GM12872 (cell line): ENCODE measurements around the gene LRRC8B.

ENCODE experiments used
- TF ChIP-seq, protein P1 (sequence below): IDR thresholded peaks from 3 replicates; pipeline ENCODE4 v1.5.1; 2011; ENCODE audit warnings: low read depth, mild to moderate bottlenecking, low read length, moderate library complexity; ENCODE audit not compliant: insufficient read depth

The LRRC8B gene

DNA sequence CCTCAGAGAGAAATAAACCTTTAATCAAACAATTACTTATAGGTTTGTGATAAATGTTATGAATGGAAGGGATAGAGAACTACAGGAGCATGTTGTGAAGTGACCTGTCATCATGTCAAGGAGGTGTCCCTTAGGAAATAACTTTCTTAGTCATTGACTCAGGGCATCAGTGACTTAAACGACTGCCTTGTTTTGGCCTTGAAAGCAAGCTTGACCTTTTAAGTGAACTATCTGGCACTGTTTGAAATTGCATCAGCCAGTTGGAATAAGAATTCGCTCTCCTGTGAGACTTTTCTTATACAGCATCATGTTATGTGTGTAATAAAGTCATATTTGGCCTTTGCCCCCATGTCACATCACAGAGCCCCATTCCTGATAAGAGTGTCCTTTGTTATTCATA is 30.9 kb downstream of the LRRC8B start:
- TF ChIP-seq, protein P1, sequence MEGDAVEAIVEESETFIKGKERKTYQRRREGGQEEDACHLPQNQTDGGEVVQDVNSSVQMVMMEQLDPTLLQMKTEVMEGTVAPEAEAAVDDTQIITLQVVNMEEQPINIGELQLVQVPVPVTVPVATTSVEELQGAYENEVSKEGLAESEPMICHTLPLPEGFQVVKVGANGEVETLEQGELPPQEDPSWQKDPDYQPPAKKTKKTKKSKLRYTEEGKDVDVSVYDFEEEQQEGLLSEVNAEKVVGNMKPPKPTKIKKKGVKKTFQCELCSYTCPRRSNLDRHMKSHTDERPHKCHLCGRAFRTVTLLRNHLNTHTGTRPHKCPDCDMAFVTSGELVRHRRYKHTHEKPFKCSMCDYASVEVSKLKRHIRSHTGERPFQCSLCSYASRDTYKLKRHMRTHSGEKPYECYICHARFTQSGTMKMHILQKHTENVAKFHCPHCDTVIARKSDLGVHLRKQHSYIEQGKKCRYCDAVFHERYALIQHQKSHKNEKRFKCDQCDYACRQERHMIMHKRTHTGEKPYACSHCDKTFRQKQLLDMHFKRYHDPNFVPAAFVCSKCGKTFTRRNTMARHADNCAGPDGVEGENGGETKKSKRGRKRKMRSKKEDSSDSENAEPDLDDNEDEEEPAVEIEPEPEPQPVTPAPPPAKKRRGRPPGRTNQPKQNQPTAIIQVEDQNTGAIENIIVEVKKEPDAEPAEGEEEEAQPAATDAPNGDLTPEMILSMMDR = no peak

DNA sequence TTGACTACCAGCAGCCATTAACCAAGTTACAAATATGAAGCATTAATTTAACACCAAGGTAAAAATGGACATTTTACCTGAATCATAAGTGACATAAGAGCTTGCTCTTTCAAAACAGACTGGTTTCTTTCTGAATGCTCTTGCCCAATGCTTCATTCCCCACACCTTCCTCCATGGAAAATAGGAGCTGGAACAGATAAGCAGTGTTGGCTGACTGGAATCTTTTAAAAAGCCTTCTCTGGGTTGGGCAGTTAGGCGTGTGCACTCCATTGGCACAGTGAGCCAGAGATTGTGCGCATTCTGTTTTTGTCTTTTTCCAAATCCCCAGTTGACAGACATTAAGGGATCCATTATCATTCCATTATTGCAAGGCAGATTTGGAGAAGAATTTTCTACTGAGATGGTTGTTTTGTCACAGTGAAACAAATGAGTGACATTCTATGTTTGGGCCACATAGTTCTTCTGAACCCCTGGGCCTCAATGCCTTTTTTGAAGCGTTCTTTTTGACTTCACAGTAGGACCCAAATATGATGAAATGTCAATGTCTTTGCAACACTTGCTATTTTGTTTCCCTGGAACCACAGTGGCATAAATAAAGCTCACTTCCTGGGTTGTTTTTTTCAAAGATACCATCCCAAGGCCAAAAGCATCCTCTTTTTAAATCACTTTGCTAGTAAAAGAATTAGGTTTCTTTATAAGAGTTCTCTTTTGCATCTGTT is 32.3 kb downstream of the LRRC8B start:
- TF ChIP-seq, protein P1 = no peak

DNA sequence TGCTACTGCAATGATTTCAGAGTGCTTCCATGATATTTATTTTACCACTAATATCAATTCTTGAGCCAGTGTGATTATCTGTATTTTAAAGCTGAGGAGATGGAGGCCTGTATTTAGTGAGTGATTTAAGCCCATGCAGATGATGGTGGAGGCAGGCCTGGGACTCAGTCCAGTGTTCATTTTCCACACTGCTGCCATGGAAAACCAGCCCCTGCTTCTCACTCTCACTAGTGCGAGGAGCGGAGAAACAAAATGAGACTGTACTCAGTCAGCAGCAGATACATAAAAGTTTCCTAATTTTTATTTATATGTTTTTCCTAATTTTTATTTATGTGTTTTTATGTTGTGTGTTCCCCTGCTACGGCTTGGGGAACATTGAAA is 32.8 kb downstream of the LRRC8B start:
- TF ChIP-seq, protein P1 = no peak

DNA sequence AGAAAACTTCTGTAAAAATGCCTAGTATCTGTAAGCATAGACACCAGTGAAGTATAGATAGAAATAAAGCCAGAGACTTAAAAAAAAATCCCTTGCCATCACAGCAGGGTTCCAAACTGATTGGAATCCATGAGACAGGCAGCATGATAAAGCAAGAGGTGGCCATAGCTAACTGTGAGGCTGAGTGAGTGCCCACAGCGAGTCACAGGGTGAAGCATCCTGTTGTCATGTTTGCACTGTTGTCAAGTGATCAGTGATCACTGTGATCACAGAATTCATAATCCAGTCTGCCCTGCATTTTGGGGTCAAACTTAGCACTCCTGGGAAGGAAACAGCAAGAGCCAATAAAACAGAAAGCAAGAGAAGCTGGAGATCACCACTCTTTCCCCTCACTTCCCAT is 33.3 kb downstream of the LRRC8B start:
- TF ChIP-seq, protein P1 = no peak

DNA sequence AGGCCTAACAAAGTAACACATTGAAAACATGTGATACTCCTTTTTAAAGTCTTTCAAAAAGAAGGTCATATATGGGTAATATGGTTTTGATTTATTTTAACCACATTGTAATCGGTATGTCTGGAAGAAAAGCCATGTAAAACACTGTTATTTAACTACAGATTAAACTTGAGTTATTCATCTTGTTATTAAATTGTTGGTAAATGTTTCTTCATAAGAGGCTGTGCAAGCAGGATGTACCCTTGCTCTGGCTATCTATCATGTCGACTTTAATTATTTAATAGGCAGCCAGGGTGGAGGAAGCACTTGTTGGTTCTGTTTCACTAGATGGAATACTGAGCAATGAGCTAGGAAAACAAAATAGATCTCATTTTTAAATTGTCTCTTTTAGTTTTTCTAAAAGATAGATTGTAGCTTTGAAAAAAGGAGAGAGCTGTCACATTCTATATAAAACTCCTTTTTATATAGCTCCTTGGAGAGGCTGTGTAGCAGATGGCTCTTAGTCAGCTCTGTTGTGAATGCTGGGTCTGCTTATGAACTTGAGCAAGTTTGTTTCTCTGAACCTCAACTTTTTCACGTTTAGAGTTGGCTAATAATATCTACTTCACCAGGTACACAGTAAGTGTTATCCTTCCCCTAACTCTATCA is 39.5 kb downstream of the LRRC8B start:
- TF ChIP-seq, protein P1 = no peak

DNA sequence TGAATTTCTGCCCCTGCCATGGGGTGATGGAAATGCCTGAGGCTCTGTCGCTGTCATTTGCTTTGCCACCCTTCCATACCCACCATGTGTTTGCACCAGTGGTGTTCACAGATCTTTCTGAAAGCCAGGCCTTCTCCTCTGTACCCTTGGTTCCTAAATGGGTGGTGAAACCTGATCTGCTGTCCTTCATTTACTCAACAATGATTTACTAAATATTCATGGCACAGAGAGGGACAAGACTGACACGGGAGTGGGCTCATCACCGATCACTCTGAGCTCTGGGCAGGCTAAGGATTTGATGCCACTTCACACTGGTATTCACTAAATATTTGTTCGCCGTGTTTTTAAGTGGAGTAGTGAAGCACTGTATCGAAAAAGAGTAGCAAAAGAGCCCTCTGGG is 40.9 kb downstream of the LRRC8B start:
- TF ChIP-seq, protein P1 = no peak

DNA sequence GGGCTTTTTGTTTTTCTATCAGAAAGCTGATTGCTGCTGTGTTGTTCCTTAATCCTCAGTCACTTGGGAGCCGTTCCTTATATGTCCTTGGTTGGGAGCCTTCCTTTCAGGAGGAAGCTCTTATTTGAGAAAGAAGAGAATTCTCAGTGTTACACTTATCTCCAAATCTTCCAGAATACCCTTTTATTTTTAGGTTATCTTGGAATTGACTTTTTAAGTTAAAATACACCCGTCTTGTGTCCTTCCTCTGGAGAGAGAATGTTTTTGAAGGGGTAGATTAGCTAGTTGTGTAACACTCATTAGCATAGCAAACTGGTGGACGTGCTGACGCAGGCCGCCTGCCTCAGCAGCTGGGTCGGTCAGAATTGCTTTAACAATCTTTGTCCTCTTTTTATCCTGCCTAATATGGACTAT is 42.1 kb downstream of the LRRC8B start:
- TF ChIP-seq, protein P1 = no peak
